DMS53 (cell line): ENCODE results near the gene CD276.
"Not testable (repeated sequence)": the region's sequence is repeated elsewhere in the genome, so short reads cannot be mapped to it uniquely, and the experiment has no call there.

ENCODE experiments used
- DNase-seq: peaks from one replicate; lab custom pipeline; 2025; lab: John Stamatoyannopoulos, UW

CD276 gene

DNA sequence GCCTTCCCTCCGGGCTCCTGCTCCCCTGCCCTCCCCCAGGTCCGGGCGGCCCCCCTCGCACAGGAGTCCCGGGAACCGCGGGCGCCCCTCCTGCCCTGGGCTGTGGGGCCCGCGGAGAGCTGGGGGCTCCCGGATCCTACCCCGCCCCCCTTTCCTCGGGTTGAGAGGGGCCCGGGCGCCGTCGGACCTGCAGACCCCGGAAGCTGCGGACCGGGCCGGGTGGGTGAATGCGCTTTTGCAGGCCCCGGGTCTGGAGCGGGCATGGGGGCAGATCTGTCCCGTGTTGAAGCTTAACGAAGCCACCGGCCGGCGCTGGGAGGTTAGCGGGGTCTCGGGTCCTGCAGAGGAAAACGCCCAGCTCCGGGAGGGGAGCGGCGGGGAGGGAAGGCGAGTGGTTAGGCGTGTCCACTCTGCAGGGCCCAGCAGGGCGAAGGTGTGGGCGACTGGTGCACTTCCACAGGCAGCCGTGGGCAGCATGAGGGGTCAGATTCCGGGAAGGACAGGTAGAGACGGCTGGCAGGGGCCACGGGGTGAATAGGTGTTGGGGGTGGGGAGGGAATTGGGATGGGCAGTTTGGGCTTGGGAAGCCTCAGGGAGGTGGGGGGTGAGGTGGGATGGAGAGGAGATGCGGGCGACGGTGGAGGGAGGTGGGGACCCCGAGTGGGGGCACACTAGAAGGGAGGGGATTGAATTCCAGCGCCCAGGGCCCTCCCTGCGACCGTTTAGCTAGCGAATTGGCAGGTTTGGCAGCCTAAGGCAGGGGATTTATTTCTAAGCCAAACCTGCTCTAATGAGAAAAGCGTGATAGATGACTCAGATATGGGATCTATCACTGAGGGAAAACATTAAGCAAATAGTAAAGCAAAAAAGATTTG is 635 bp downstream of the CD276 start:
- DNase-seq, result peak; percentile 49

DNA sequence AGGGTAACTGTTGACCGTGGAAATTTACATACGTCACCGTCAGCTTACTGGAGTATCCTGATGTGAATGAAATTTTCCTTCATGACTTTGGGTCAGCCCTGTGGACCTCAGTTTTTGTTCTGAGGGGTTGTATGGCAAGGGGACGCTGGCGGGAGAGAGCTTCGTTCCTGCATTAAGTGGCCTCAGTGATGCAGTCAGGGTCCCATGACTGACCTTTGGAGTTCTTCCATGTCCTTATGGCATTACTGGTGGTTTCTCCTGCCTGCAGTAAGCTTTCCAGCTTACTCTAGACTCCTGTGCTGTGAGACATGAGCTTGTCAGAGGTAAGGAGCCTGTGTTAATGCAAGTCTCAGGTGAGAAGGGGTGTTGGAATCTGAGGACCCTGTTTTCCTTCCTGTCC is 1.8 kb downstream of the CD276 start:
- no peak for DNase-seq

DNA sequence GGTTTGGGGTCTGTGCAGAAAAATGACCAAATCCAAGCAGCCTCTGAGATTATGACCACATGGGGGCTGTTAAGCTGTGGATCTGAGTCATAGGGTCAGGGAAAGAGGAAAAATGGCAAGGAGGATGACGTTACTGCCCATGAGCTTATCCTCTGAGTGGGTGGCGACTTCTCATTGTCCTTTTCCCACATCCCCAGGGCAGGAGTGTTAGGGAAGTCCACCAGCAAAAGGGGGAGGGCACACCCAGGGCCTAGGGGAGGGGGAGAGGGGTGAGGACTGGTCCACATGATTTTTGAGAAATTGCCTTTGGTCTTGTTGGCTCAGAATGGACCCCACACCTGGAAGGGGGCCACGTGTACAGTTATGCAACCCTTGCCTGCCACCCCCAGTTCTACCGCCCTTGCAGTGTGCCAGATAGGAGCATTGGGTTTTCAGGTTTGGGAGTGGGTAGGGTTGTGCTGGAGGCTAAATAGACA is 2.6 kb downstream of the CD276 start:
- no peak for DNase-seq

DNA sequence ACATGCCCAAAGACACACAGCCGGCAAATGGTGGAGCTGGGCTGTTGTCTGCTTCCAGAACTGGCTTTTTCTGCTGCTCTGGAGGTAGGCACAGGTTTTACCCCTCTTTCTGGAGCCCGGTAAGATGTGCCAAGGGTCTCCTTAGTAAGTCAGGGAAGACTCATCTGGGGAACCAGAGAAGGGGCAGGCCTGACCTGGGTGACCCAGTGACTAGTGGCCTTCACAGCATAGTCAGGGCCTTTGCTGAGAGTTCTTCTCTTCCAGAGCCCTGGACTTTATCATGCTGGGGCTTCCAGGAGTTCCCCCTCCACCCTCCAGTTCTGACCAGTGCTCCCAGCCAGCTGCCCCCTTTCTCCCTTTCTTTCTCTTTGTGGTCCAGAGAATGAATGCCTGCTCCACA is 3.2 kb downstream of the CD276 start:
- DNase-seq, result no peak

DNA sequence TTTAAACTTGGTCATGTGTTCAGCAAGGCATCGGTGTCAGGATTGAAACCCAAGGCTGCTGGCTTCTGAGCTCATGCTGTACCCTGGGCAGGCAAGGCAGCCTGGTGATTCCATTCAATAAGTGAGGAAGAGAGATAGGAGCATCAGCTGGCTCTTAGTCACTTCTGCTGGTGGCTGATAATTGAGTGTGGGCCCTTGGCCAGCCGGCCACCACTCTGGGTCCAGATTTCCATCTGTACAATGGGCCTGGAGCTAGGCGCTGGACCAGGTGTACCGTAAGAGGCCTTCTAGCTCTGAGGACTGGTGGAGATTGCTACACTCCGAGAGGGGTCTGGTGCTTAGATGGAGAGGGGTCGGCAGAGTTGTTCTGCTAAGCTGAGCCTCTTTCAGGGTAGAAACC is 4.3 kb downstream of the CD276 start:
- no peak for DNase-seq

DNA sequence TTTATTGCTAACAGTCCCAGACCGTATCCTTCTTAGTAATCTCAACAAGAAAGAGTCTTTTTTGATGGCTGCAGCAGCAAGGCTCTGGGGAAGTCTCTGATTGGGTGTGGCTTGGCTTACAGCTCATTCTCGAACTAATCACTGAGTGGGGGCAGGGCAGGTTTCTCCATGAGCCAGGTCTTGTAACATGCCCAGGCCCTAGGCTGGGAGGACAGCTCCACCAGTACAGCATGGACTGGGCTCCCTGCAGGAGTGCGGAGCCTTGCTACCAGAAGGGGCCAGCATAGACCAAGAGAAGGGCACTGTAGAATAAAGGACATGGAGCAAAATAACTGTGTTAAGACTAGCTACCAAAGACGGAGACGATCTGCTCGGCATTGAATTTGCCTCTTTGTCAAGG is 7.2 kb downstream of the CD276 start:
- no peak for DNase-seq

DNA sequence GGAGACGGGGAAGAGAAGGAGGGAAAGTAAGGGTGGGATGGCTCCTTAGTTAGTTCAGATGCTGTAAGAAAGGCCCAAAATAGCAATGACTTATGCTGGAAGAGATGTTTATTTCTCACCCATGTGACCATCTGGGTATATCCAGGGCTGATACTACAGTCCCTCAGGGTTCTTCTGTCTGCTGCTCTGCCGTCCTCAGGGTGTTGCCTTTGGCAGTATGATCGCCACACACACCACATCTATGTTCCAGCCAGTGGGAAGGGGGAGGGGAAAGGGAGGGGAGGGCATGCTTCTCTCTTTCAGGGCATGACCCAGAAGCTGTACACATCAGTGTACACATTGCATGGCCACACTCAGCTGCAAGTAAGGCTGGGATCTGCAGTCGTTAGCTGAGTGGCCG is 10.2 kb downstream of the CD276 start:
- DNase-seq, result no peak

DNA sequence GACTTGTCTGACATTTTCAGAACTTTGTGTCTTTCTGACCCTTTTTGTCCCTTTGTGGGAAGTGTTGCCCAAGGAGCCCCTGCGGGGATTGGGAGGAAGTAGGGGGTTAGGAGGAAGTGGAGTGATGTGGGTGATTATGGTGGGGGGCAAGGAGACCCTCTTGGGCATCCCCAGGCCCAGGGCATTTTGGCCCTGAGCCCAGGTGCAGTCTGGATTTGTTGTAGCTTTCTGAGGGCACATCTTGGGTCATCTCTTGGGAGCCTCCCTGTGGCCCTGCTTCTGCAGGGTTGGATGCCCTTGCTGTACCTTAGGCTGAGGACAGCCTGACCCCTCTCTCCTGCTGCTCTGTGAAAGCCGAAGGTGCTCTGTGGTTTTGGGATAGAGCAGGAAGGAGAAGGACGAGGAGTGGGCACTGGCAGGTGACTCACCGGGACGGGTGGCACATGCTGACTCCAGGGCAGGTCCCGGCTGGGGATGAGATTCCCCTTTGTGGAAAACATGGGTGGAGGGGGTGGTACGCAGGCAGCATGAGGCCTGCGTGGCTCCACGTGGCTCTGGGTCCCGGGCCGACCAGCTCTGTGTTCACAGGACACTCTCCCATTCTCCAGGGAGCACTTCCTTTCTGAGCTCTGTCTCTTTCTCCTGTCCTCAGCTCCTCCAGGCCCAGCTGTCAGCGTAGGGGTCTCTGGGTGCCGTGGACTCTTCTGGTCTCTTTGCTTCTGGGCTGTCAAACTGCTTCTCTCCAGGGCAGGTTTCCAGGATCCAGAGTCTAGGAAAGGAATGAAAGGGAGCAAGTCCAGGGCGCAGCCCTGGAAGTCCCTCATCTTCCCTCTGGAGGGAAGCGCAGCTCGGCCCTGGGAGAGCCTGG is 11.8 kb downstream of the CD276 start:
- no peak for DNase-seq

DNA sequence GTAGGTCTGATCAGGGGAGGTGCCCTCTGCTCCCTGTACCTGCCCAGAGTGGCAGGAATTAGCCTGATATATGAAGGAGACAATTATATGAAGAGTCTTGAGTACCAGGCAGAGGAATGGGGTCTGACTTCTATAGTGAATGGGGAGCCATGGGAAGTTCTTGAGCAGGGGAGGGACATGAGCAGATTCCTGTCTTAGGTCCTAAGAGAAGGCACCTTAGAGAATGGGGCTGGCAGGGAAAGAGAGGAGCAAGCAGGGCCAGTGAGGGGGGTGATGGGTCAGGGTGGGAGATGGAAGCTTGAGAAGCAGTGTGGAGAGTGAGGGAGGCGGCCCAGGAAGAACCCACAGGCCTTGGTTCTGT is 12.4 kb downstream of the CD276 start:
- DNase-seq, result no peak

DNA sequence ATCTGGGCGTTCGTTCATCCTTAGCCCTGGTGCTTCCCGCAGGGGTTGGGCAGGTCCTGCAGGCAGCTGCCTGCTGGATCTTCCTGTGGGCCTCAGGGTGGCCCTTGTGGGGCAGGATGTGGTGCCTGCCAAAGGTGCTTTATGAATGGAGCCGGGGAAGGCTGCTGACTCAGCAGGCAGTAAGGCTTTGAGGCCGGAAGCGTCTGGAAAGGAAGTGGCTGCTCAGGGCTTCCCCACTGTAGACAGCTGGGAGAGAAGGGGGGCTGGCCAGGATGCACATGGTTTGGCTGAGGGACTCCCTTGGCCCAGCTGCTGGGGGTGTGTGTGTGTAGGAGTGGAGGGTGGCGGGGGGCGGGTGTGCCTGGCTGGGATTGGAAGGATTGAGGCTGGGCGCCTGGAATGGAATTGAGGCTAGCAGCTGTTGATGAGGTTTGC is 12.9 kb downstream of the CD276 start:
- peak; percentile 43 for DNase-seq

DNA sequence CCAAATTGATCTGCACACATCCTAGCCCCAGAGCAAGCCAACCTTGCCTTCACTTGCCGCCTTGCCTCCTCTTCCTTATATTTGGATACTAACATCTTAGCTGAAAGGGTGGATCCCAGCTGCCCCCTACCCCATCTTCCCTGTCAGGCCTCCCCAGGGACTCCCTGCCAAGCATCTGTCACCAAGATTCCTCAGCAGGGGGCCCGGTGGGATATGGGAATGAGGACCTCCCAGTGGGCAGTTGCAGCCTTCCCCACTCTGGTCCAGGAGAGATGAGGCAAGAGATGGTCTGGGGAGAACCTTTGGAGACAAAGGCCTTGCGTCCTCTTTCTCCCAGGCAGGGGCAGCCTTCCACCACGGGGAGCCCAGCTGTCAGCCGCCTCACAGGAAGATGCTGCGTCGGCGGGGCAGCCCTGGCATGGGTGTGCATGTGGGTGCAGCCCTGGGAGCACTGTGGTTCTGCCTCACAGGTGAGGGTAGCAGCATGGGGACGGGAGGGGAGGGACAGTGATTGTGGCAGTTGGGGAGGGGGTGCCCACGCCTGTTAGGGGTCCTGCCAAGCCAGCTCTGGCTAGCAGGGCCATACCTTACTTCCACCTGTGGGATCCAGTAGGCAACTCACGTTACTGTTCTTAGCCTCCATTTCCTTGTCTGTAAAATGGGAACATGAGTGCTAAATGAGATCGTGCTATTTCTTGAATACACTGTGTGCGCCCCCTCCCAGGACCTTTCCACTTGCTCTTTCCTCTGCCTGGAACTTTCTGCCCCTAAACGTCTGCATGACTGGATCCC is 15.3 kb downstream of the CD276 start:
- DNase-seq, result no peak

DNA sequence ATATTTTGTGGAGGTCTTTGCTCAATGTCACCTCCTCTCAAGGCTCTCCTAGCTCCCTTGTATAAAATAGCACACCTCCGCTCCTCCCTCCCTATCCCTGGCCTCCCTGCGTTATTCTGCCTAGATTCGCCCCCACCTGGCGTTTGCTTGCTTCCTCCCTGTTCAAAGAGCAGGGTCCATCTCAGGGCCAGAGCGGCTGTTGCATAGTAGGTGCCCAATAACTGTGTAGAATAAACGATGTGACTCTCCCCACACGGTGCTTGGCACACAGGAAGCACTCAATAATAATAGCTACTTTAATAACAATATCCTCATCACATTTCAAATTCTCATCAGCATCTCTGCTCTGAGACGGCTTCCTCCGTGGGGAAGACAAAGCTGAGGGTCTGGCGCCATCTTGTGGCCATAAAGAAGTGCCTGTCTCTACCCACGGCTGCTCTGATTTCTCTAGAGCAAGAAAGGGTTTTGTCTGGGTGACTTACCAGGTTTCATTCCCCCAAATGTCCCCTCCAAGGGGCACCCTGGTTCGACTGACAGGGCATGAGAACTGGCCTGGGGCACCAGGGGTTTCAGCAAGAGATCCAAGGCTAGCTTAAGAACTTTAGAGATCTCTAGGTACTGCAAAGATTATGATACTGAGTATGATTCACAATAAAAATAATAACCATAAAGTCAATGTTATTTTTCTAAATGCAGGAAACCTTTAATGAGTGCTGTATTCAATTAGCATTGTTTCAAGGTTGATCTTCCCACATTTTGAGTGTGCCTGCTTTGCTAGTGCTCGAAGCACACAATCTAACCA is 16.1 kb downstream of the CD276 start:
- peak; percentile 82 for DNase-seq

DNA sequence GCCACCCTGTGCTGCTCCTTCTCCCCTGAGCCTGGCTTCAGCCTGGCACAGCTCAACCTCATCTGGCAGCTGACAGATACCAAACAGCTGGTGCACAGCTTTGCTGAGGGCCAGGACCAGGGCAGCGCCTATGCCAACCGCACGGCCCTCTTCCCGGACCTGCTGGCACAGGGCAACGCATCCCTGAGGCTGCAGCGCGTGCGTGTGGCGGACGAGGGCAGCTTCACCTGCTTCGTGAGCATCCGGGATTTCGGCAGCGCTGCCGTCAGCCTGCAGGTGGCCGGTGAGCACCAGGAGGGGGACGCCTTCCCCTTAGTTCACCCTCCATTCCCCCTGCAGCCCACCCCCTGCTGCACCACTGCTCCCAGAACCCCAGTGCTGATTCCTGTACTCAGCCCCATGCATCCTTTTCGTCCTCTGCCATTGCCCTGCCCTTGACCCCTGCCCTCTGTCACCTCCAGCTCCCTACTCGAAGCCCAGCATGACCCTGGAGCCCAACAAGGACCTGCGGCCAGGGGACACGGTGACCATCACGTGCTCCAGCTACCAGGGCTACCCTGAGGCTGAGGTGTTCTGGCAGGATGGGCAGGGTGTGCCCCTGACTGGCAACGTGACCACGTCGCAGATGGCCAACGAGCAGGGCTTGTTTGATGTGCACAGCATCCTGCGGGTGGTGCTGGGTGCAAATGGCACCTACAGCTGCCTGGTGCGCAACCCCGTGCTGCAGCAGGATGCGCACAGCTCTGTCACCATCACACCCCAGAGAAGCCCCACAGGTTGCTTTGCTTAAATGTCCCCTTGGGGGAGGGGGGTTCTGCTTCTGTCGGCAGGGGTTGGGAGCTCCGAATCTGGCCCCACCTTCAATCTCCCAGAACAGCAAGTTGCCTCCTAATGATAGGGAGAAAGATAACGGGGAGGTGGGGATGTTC is 18.4 kb downstream of the CD276 start:
- not testable (repeated sequence) for DNase-seq

DNA sequence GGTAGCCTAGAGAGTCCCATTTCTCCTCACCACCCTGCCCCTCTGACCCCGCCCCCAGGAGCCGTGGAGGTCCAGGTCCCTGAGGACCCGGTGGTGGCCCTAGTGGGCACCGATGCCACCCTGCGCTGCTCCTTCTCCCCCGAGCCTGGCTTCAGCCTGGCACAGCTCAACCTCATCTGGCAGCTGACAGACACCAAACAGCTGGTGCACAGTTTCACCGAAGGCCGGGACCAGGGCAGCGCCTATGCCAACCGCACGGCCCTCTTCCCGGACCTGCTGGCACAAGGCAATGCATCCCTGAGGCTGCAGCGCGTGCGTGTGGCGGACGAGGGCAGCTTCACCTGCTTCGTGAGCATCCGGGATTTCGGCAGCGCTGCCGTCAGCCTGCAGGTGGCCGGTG is 19.4 kb downstream of the CD276 start:
- not testable (repeated sequence) for DNase-seq

DNA sequence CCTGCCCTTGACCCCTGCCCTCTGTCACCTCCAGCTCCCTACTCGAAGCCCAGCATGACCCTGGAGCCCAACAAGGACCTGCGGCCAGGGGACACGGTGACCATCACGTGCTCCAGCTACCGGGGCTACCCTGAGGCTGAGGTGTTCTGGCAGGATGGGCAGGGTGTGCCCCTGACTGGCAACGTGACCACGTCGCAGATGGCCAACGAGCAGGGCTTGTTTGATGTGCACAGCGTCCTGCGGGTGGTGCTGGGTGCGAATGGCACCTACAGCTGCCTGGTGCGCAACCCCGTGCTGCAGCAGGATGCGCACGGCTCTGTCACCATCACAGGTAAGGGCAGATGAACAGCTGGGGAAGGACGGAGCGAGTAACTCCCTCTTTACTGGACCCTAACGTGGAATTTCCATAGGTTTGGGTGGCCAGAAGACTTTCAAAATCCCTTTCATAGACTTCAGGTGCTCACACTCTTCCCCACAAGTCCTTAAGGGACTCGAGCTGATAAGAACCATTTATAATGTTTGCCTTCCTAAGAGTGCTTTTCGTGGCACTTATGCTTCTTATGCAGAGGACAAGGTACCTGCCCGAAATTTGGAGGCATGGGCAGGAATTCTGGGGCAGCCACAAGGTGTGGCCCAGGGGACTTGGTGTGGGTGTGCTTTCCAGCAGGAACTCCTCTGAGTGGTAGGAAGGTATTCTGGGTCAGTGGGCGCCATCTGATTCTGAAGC is 20.1 kb downstream of the CD276 start:
- not testable (repeated sequence) for DNase-seq

DNA sequence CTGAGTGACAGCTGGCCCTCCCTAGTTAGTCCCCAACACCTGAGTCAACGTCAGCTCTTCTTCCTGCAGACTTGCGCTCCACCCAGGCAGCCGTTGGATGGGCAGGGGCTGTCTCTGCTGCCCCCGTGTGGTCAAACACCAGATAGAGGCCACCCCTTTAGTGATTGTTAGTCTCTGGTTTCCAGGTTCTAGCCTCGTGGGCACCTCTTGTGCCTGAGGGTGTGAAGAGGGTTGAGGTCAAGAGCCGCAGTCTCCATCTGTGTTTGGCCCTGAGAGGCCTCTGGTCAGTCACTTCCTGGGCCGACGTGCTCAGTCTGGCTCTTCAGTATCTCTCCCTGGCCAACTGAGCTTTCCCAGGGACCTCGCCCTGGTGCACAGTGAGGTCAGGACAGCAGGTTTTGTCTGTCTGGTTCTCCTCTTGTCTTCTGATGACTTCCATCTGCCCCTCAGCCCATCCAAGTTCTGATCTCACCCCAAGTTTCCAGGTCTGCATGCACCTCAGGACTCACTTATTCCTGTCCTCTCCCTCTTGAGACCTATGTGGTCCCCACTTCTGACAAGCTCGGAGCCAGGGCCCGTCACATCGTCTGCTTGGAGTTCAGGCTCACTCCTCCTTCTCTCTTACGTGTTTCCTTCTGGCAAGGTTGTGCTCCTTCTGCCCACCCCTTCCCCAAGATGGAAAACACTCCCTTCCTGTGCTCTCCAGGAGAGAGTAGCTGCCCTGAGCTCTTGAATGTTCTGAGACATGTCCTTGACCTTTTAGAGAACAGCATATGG is 20.9 kb downstream of the CD276 start:
- peak; percentile 80 for DNase-seq

DNA sequence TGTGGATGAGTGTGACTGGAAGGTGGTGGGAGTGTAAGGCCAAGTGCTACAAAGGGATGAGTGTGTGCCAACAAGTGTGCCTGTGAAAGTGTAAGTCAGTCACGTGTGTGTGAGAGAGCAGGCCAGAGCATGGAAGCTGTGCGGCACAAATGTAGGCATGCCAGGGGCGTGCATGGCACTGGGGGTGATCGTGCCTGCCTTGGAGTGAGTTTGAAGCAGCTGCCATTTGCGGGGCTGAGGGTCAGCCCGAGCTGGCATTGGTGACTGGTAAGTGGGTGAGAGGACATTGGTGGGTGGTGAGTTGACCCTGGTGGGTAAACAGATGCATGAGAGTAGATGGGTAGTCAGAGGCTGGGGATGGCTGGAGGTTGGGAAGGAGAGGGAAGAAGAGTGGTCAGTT is 24.5 kb downstream of the CD276 start:
- no peak for DNase-seq

DNA sequence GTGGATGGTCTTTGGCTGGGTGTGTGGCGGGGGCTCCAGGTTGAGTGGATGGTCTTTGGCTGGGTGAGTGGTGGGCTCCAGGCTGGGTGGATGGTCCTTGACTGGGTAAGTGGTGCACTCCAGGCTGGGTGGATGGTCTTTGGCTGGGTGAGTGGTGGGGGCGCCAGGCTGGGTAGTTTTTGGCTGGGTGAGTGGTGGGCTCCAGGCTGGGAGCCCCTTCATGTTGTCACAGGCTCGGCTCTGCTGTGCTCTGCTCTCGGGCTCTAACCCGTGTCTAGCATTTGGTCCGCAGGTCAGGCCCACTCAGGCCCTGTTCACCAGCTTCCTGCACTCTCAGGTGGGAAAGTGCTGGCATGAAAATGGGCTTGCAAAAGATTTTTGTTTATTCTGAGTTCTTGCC is 25.1 kb downstream of the CD276 start:
- no peak for DNase-seq

DNA sequence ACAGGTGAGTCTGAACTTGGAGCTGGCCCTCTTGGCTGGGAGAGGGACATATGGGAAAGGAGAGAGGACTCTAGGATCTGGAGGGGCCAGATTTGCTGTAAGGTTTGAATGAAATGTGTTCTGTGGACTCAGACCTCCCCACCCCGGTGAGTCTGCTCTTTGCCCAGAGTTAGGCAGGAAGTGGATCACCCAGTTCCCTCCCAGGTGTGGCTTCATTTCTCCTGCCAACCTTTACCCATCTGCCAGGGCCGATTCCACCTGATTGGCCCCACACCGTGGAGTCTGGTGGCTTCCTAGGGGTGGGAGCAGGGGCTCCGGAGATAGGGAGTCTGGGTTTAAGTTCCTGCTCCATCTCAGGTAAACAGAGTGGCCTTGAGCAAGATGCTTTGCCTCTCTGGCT is 25.5 kb downstream of the CD276 start:
- DNase-seq, result no peak
